ENCODE measurements around the gene CASP4.
A peak's percentile ranks its signal among the peaks of the same experiment; 100 is the strongest.
"Not testable (repeated sequence)": the region's sequence is repeated elsewhere in the genome, so short reads cannot be mapped to it uniquely, and the experiment has no call there.

Gene CASP4

GRCh38 chr11:104968355-104968855, at the start of gene CASP4:
Gene CASP4, minus strand, starts transcription at chr11:104968574. Its CDS starts 49 bp downstream, at chr11:104968525.
- DNase-seq, result no peak

GRCh38 chr11:105007463-105007862, 39.1 kb upstream of the CASP4 start:
- DNase-seq, result no peak

GRCh38 chr11:105005451-105005845, 37.1 kb upstream of the CASP4 start:
- no peak for DNase-seq

GRCh38 chr11:105004021-105004420, 35.6 kb upstream of the CASP4 start:
- DNase-seq, result no peak

- DNase-seq, result no peak
Measured at GRCh38 chr11:105003151-105003550, 34.8 kb upstream of the CASP4 start.

- no peak for DNase-seq
Measured at GRCh38 chr11:105000797-105001196, 32.4 kb upstream of the CASP4 start.

GRCh38 chr11:105000167-105000566, 31.8 kb upstream of the CASP4 start:
- no peak for DNase-seq

- no peak for DNase-seq
Measured at GRCh38 chr11:104999721-105000120, 31.3 kb upstream of the CASP4 start.

- no peak for DNase-seq
Measured at GRCh38 chr11:104997288-104997687, 28.9 kb upstream of the CASP4 start.

- DNase-seq, result peak; percentile 42
Measured at GRCh38 chr11:104995001-104995408, 26.6 kb upstream of the CASP4 start.

- DNase-seq, result no peak
Measured at GRCh38 chr11:104992781-104993180, 24.4 kb upstream of the CASP4 start.

GRCh38 chr11:104991994-104992393, 23.6 kb upstream of the CASP4 start:
- DNase-seq, result no peak

- DNase-seq, result no peak
Measured at GRCh38 chr11:104984808-104985207, 16.4 kb upstream of the CASP4 start.

- DNase-seq, result no peak
Measured at GRCh38 chr11:104979839-104980238, 11.5 kb upstream of the CASP4 start.

- no peak for DNase-seq
Measured at GRCh38 chr11:104973616-104974015, 5.2 kb upstream of the CASP4 start.

- DNase-seq, result not testable (repeated sequence)
Measured at GRCh38 chr11:104972924-104973323, 4.5 kb upstream of the CASP4 start.

- DNase-seq, result no peak
Measured at GRCh38 chr11:104970756-104971155, 2.4 kb upstream of the CASP4 start.

- DNase-seq, result peak; percentile 5
Measured at GRCh38 chr11:104968856-104969776, 742 bp upstream of the CASP4 start.

- DNase-seq, result no peak
Measured at GRCh38 chr11:104967534-104968354, 630 bp downstream of the CASP4 start.

- no peak for DNase-seq
Measured at GRCh38 chr11:104965735-104966134, 2.6 kb downstream of the CASP4 start.

- no peak for DNase-seq
Measured at GRCh38 chr11:104964247-104964646, 4.1 kb downstream of the CASP4 start.

GRCh38 chr11:104962852-104963251, 5.5 kb downstream of the CASP4 start:
- no peak for DNase-seq

GRCh38 chr11:104957280-104957679, 11.1 kb downstream of the CASP4 start:
- no peak for DNase-seq

GRCh38 chr11:104956528-104956927, 11.8 kb downstream of the CASP4 start:
- no peak for DNase-seq
